Caco-2 (cell line): ENCODE results near the gene TLL1. TPM values are rescaled to one million over a fixed set of nuclear protein-coding genes. Genes with fewer than 3 reads are reported as not detected.

Source experiments
- BruUV-seq: library from RNA; stranded (reverse); fragments of 400-500 nt; replicated peaks from 2 replicates; lab custom pipeline; 2021; lab: Mats Ljungman, UMichigan
- CTCF ChIA-PET: fragments of 300-600 bp; sonication (Branson Sonifier 250); formaldehyde crosslinking; loops from one replicate; lab custom pipeline; 2022; ENCODE audit warnings: antibody characterized with exemption; lab: Charles Lee
- POLR2A ChIA-PET: fragments of 300-600 bp; sonication (Branson Sonifier 250); formaldehyde crosslinking; loops from one replicate; lab custom pipeline; 2022; ENCODE audit warnings: antibody characterized with exemption; lab: Charles Lee
- DNase-seq, 2 experiments: peaks; one replicate each; pipeline versions ENCODE4 v3.0.0 to v3.0.0-alpha.2; 2020 to 2022
- H3K27me3 ChIP-seq: replicated peaks from 2 replicates; pipeline ENCODE4 v1.6.0; 2011; ENCODE audit warnings: low read length; ENCODE audit not compliant: control insufficient read depth, insufficient read depth
- H3K36me3 ChIP-seq: 2 replicates; pipeline ENCODE4 v1.5.1; 2011; ENCODE audit warnings: low read length; ENCODE audit not compliant: control insufficient read depth, insufficient read depth
- H3K4me1 ChIP-seq: fragments of 250-450 bp; sonication (Bioruptor Pico); 2 replicates; pipeline ENCODE4 v1.5.1; 2020; ENCODE audit warnings: mild to moderate bottlenecking
- H3K4me3 ChIP-seq: 2 replicates; pipeline ENCODE4 v1.5.1; 2011; ENCODE audit warnings: low read depth, mild to moderate bottlenecking, control low read depth, low read length
- H3K9me3 ChIP-seq: fragments of 250-450 bp; sonication (Bioruptor Pico); 2 replicates; pipeline ENCODE4 v1.5.1; 2020; ENCODE audit warnings: mild to moderate bottlenecking, moderate library complexity
- H3K27ac Mint-ChIP-seq: one replicate; pipeline ENCODE4 v1.8.0; 2022; ENCODE audit warnings: mixed read lengths; ENCODE audit not compliant: unreplicated experiment
- H3K27me3 Mint-ChIP-seq: one replicate; pipeline ENCODE4 v1.8.0; 2022; ENCODE audit warnings: mixed read lengths; ENCODE audit not compliant: insufficient read depth, unreplicated experiment
- H3K36me3 Mint-ChIP-seq: one replicate; pipeline ENCODE4 v1.8.0; 2022; ENCODE audit warnings: mild to moderate bottlenecking, mixed read lengths; ENCODE audit not compliant: insufficient read depth, unreplicated experiment
- H3K4me1 Mint-ChIP-seq: one replicate; pipeline ENCODE4 v1.8.0; 2022; ENCODE audit warnings: low read depth, mixed read lengths; ENCODE audit not compliant: unreplicated experiment
- H3K4me3 Mint-ChIP-seq: one replicate; pipeline ENCODE4 v1.8.0; 2022; ENCODE audit warnings: mild to moderate bottlenecking, moderate library complexity, mixed read lengths; ENCODE audit not compliant: unreplicated experiment
- H3K9me3 Mint-ChIP-seq: one replicate; pipeline ENCODE4 v1.8.0; 2022; ENCODE audit warnings: mixed read lengths; ENCODE audit not compliant: unreplicated experiment
- CTCF ChIP-seq, 2 experiments: fragments of 200-600 bp in 1 of 2; IDR thresholded peaks; 1 replicate in 1 of 2; 2 replicates in 1 of 2; pipeline versions ENCODE4 v1.5.1 to v1.8.0; 2011 to 2022; ENCODE audit warnings: antibody characterized with exemption in 1 of 2, control low read depth in 1 of 2, inconsistent platforms in 1 of 2, low read depth in 1 of 2, low read length in 1 of 2, mild to moderate bottlenecking in 1 of 2, moderate library complexity in 1 of 2; ENCODE audit not compliant: insufficient read depth in 1 of 2, severe bottlenecking in 1 of 2, unreplicated experiment in 1 of 2
- intact Hi-C: fragments of 100-400 bp; cut with micrococcal nuclease; formaldehyde crosslinking; loops from one replicate; pipeline ENCODE4 v1.10.0; 2022; ENCODE audit not compliant: unreplicated experiment
- total RNA-seq: library from RNA; stranded (reverse); gene quantifications from 2 replicates; pipeline ENCODE4 v1.2.3, GENCODE V29; 2022

The TLL1 gene
- total RNA-seq, 1 experiment from 2014 or later, result 14.2 TPM

DNA sequence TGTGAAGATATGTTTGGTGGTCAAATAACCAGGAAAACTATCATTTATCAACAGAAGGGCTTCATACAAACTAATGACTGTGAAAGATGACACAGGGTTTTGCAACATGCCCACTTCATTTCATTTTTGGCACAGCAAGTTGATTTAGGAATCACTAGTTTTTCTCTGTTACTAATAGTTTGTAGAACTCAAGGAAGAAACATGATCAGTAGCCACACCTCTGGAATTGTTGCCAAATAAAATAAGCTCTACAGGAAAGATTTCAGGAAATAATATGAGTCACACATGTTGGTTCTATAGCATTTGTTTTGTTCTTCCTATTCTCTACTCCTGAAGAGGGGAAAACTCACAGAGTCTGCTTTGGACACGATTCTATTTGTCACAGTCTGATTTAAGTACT is 255.4 kb downstream of the TLL1 start:
- no peaks in the 10 kb centered on the region for H3K27me3 ChIP-seq
- no peaks in the 10 kb centered on the region for H3K27me3 Mint-ChIP-seq
- TF ChIP-seq CTCF (IDR thresholded peaks at IDR 0.05; ENCODE audit: insufficient read depth in 1 of 2, low read depth in 1 of 2, low read length in 1 of 2, severe bottlenecking in 1 of 2, unreplicated experiment in 1 of 2), result no peak
- no peak overlapping the region for H3K27ac Mint-ChIP-seq
- intact Hi-C loops, result no loop called here
- no peaks in the 10 kb centered on the region for H3K36me3 Mint-ChIP-seq
- H3K9me3 Mint-ChIP-seq, result peaks cover 9% of the 10 kb centered on the region
- ChIA-PET POLR2A (no interaction called here), CTCF (no interaction called here)
- H3K4me3 ChIP-seq, result no peak overlapping the region
- no peaks in the 10 kb centered on the region for H3K4me1 Mint-ChIP-seq
- no TSS peak for BruUV-seq
- no peak overlapping the region for H3K4me3 Mint-ChIP-seq
- H3K9me3 ChIP-seq, result no peaks in the 10 kb centered on the region
- no peaks in the 10 kb centered on the region for H3K4me1 ChIP-seq
- DNase-seq, result no peak
- H3K36me3 ChIP-seq, result no peaks in the 10 kb centered on the region

DNA sequence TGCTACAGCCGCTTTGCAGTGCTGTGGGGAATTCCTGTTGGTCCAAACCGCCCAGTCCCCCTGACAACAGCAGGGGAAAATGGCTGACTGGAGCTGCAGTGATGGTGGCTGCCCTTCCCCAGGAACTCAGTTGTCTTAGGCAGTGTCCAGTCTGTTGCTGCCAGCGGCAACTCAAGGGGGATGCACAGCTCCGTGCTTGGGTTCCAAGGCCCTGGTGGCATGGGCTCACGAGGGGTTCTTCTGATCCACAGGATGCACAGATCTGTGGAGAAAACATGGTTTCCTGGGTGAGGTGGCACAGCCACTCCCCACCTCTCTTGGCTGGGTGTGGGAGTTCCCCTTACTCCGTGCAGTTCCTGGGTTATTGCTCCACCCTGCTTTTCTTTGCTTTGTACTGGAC is 261.2 kb downstream of the TLL1 start:
- H3K4me1 Mint-ChIP-seq, result no peaks in the 10 kb centered on the region
- Histone ChIP-seq H3K27me3 (no peaks in the 10 kb centered on the region), H3K36me3 (no peaks in the 10 kb centered on the region), H3K9me3 (no peaks in the 10 kb centered on the region), H3K4me1 (no peaks in the 10 kb centered on the region), H3K4me3 (no peak overlapping the region)
- no peaks in the 10 kb centered on the region for H3K36me3 Mint-ChIP-seq
- H3K9me3 Mint-ChIP-seq, result peaks cover 9% of the 10 kb centered on the region
- CTCF ChIA-PET, result no interaction called here
- intact Hi-C loops, result no loop called here
- TF ChIP-seq CTCF (IDR thresholded peaks at IDR 0.05; ENCODE audit: insufficient read depth in 1 of 2, low read depth in 1 of 2, low read length in 1 of 2, severe bottlenecking in 1 of 2, unreplicated experiment in 1 of 2), result no peak
- H3K27ac Mint-ChIP-seq, result no peak overlapping the region
- DNase-seq, result no peak
- no TSS peak for BruUV-seq
- no peak overlapping the region for H3K4me3 Mint-ChIP-seq
- peaks cover 3% of the 10 kb centered on the region for H3K27me3 Mint-ChIP-seq
- POLR2A ChIA-PET, result no interaction called here

DNA sequence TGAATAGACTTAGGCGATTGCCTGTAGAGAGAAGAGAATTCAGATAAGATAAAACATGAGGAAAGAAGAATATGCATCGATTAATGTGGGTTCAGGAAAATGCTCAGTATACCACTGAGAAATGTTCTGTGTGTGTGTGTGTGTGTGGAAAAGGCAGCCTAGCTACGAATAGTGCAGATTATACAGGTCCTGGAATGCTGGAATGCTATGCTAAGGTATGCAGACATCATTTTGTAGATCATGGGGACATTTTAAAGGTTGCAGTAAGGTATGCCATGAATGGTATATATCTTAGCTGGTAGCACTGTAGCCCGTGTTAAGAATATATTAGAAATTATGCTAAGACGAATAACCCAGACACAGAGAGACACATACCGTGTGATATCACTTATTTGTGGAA is 267.9 kb downstream of the TLL1 start:
- DNase-seq, result no peak
- no TSS peak for BruUV-seq
- H3K27ac Mint-ChIP-seq, result no peak overlapping the region
- POLR2A ChIA-PET, result no interaction called here
- Histone ChIP-seq H3K4me1 (no peaks in the 10 kb centered on the region), H3K9me3 (no peaks in the 10 kb centered on the region), H3K4me3 (no peak overlapping the region), H3K27me3 (no peaks in the 10 kb centered on the region), H3K36me3 (no peaks in the 10 kb centered on the region)
- H3K36me3 Mint-ChIP-seq, result no peaks in the 10 kb centered on the region
- CTCF ChIA-PET, result no interaction called here
- TF ChIP-seq CTCF (IDR thresholded peaks at IDR 0.05; ENCODE audit: insufficient read depth in 1 of 2, low read depth in 1 of 2, low read length in 1 of 2, severe bottlenecking in 1 of 2, unreplicated experiment in 1 of 2), result no peak
- H3K4me3 Mint-ChIP-seq, result no peak overlapping the region
- intact Hi-C loops, result no loop called here
- no peaks in the 10 kb centered on the region for H3K27me3 Mint-ChIP-seq
- no peaks in the 10 kb centered on the region for H3K9me3 Mint-ChIP-seq
- no peaks in the 10 kb centered on the region for H3K4me1 Mint-ChIP-seq
